ENCODE data around the gene SH2D5. TPM values are rescaled to one million over a fixed set of nuclear protein-coding genes. Genes with fewer than 3 reads are reported as not detected.

SH2D5 gene
- 2.9 and 5.1 TPM in 2 replicates for total RNA-seq

GRCh38 chr1:20732588-20733359 is at the start of gene SH2D5:
Gene SH2D5 (minus strand): TSS chr1:20732703. CDS start chr1:20728044, 4,659 bp downstream.

GRCh38 chr1:20717452-20718342 is 14.8 kb downstream of the SH2D5 start, which contains the start of gene KIF17:
Gene KIF17 (minus strand): TSS chr1:20718007. CDS start chr1:20717706, 301 bp downstream.

Other genes with a start within 250 kb of the SH2D5 start
- gene CAMK2N1, start 246.5 kb downstream of the SH2D5 start, total RNA-seq, result 2.2 and 3.7 TPM in 2 replicates
- gene MUL1, start 224.6 kb downstream of the SH2D5 start, total RNA-seq, result 34.6 and 38.0 TPM in 2 replicates
- gene FAM43B, start 180.1 kb downstream of the SH2D5 start, total RNA-seq, result not detected in 2 replicates
- 0.13 and 1.1 TPM in 2 replicates for gene CDA, start 143.6 kb downstream of the SH2D5 start, total RNA-seq
- gene PINK1, start 99.2 kb downstream of the SH2D5 start, total RNA-seq, result 33.5 and 36.4 TPM in 2 replicates
- gene DDOST, start 71.3 kb downstream of the SH2D5 start, total RNA-seq, result 301 and 336 TPM in 2 replicates
- gene KIF17, start 14.7 kb downstream of the SH2D5 start, total RNA-seq, result 25.2 and 28.1 TPM in 2 replicates
- gene HP1BP3, start 54.6 kb upstream of the SH2D5 start, total RNA-seq, result 103 and 110 TPM in 2 replicates

Data from mammary microvascular endothelial cell (primary cell).